Trophoblast cell (in vitro differentiated cells and primary cell): ENCODE data around the gene IER5.

Source experiments
- DNase-seq, 2 donors: peaks; one replicate each; pipeline ENCODE4 v3.0.0-alpha.2; 2016
- H2AFZ ChIP-seq: 2 replicates; pipeline ENCODE4 v1.6.1; 2013; ENCODE audit warnings: low read length, moderate library complexity, mild to moderate bottlenecking; ENCODE audit not compliant: insufficient read depth, poor library complexity
- H2AK5ac ChIP-seq: 2 replicates; pipeline ENCODE4 v1.6.1; 2013; ENCODE audit warnings: mild to moderate bottlenecking, low read length
- H2BK120ac ChIP-seq: 2 replicates; pipeline ENCODE4 v1.6.1; 2013; ENCODE audit warnings: low read length, mild to moderate bottlenecking, moderate library complexity; ENCODE audit not compliant: insufficient read depth, poor library complexity
- H2BK12ac ChIP-seq: 2 replicates; pipeline ENCODE4 v1.6.1; 2013; ENCODE audit warnings: mild to moderate bottlenecking, low read length, moderate library complexity
- H2BK5ac ChIP-seq: 2 replicates; pipeline ENCODE4 v1.6.1; 2013; ENCODE audit warnings: low read length, low read depth, moderate library complexity, mild to moderate bottlenecking; ENCODE audit not compliant: poor library complexity
- H3K14ac ChIP-seq: 2 replicates; pipeline ENCODE4 v1.6.1; 2013; ENCODE audit warnings: mild to moderate bottlenecking, low read length
- H3K18ac ChIP-seq: 2 replicates; pipeline ENCODE4 v1.6.1; 2013; ENCODE audit warnings: mild to moderate bottlenecking, low read length
- H3K23ac ChIP-seq: 2 replicates; pipeline ENCODE4 v1.6.1; 2013; ENCODE audit warnings: low read length
- H3K27ac ChIP-seq: 2 replicates; pipeline ENCODE4 v1.5.1; 2013; ENCODE audit warnings: low read depth, mild to moderate bottlenecking, inconsistent platforms, low read length, moderate library complexity
- H3K27me3 ChIP-seq: 2 replicates; pipeline ENCODE4 v1.6.1; 2013; ENCODE audit warnings: inconsistent platforms, mild to moderate bottlenecking, low read length, moderate library complexity; ENCODE audit not compliant: insufficient read depth
- H3K36me3 ChIP-seq, 2 experiments: 1 replicate in 1 of 2; 2 replicates in 1 of 2; pipeline ENCODE4 v1.6.1; 2013; ENCODE audit warnings: low read length in 2 of 2, mild to moderate bottlenecking in 2 of 2, moderate library complexity in 1 of 2; ENCODE audit not compliant: insufficient read depth in 2 of 2, control insufficient read depth in 1 of 2
- H3K4ac ChIP-seq: 2 replicates; pipeline ENCODE4 v1.6.1; 2013; ENCODE audit warnings: low read depth, mild to moderate bottlenecking, low read length, moderate library complexity
- H3K4me1 ChIP-seq, 2 experiments: 1 replicate in 1 of 2; 2 replicates in 1 of 2; pipeline ENCODE4 v1.6.1; 2013; ENCODE audit warnings: low read length in 2 of 2, mild to moderate bottlenecking in 2 of 2, moderate library complexity in 1 of 2; ENCODE audit not compliant: insufficient read depth in 2 of 2, control insufficient read depth in 1 of 2
- H3K4me2 ChIP-seq: 2 replicates; pipeline ENCODE4 v1.6.1; 2013; ENCODE audit warnings: inconsistent platforms, mild to moderate bottlenecking, low read length, moderate library complexity
- H3K4me3 ChIP-seq: 2 replicates; pipeline ENCODE4 v1.5.1; 2013; ENCODE audit warnings: mild to moderate bottlenecking, low read depth, low read length, inconsistent platforms
- H3K79me1 ChIP-seq: one replicate; pipeline ENCODE4 v1.6.1; 2013; ENCODE audit warnings: low read length
- H3K79me2 ChIP-seq: 2 replicates; pipeline ENCODE4 v1.6.1; 2013; ENCODE audit warnings: low read length, mild to moderate bottlenecking; ENCODE audit not compliant: control insufficient read depth, insufficient read depth, poor library complexity
- H3K9ac ChIP-seq: 2 replicates; pipeline ENCODE4 v1.6.1; 2013; ENCODE audit warnings: mild to moderate bottlenecking, low read length
- H3K9me3 ChIP-seq: 2 replicates; pipeline ENCODE4 v1.6.1; 2013; ENCODE audit warnings: low read depth, mild to moderate bottlenecking, control low read depth, inconsistent platforms, low read length; ENCODE audit not compliant: insufficient read depth
- H4K12ac ChIP-seq: 2 replicates; pipeline ENCODE4 v1.6.1; 2013; ENCODE audit warnings: low read depth, mild to moderate bottlenecking, low read length, moderate library complexity
- H4K8ac ChIP-seq: 2 replicates; pipeline ENCODE4 v1.6.1; 2013; ENCODE audit warnings: low read depth, mild to moderate bottlenecking, low read length, moderate library complexity
- H4K91ac ChIP-seq: one replicate; pipeline ENCODE4 v1.6.1; 2013; ENCODE audit warnings: low read depth, mild to moderate bottlenecking, low read length, moderate library complexity
- WGBS: extraction: QIAGEN DNeasy Blood & Tissue Kit; methylation state at CpG from one replicate; pipeline ENCODE4 v1.1.7; 2013; ENCODE audit warnings: missing lambda C conversion rate; ENCODE audit not compliant: insufficient read length, insufficient coverage; ENCODE audit errors: extremely low coverage; 5-methylcytosine and 5-hydroxymethylcytosine counted together

The IER5 gene

GRCh38 chr1:181090641-181091126 is 2.2 kb downstream of the IER5 start:
- H3K4me2 ChIP-seq: peak overlapping the region; percentile 97
- no peak overlapping the region for H2AK5ac ChIP-seq
- peaks cover 4 to 8% of the 10 kb centered on the region in 2 experiments for H3K4me1 ChIP-seq
- peaks cover 12% of the 10 kb centered on the region for H3K79me2 ChIP-seq
- no peak overlapping the region for H3K14ac ChIP-seq
- WGBS: no CpG with 5 or more reads among the region's 9 CpGs
- H4K8ac ChIP-seq: no peak overlapping the region
- no peak overlapping the region for H3K4ac ChIP-seq
- H3K9ac ChIP-seq: no peak overlapping the region
- H3K18ac ChIP-seq: no peak overlapping the region
- no peak overlapping the region for H4K91ac ChIP-seq
- no peaks in the 10 kb centered on the region for H3K36me3 ChIP-seq
- no peak overlapping the region for H3K27ac ChIP-seq
- H3K79me1 ChIP-seq: peaks cover 17% of the 10 kb centered on the region
- peaks cover 2% of the 10 kb centered on the region for H3K9me3 ChIP-seq
- peak in 1 of 2 donors; percentile 50 for DNase-seq
- no peak overlapping the region for H3K4me3 ChIP-seq
- no peak overlapping the region for H3K23ac ChIP-seq
- H2BK12ac ChIP-seq: no peak overlapping the region
- H2AFZ ChIP-seq: no peak overlapping the region
- no peak overlapping the region for H4K12ac ChIP-seq
- H2BK5ac ChIP-seq: no peak overlapping the region
- no peaks in the 10 kb centered on the region for H3K27me3 ChIP-seq
- no peak overlapping the region for H2BK120ac ChIP-seq

GRCh38 chr1:181091309-181092040 is 3.0 kb downstream of the IER5 start:
- Histone ChIP-seq H3K4me2 (no peak overlapping the region), H2BK120ac (no peak overlapping the region)
- WGBS: no CpG with 5 or more reads among the region's 8 CpGs

GRCh38 chr1:181092056-181092455 is 3.6 kb downstream of the IER5 start:
- 100% methylated on average over 2 of the region's 2 CpGs for WGBS
- H4K8ac ChIP-seq: no peak overlapping the region

More at GRCh38 chr1:181091309-181092040, 3.0 kb downstream of the IER5 start:
- Histone ChIP-seq H3K27ac (no peak overlapping the region), H2BK12ac (no peak overlapping the region), H4K8ac (no peak overlapping the region), H3K36me3 (no peaks in the 10 kb centered on the region), H3K9ac (no peak overlapping the region), H2AFZ (no peak overlapping the region), H3K4me1 (peaks cover 5 to 8% of the 10 kb centered on the region in 2 experiments), H3K18ac (no peak overlapping the region), H4K91ac (no peak overlapping the region), H3K79me1 (peaks cover 18% of the 10 kb centered on the region), H3K4me3 (no peak overlapping the region), H3K9me3 (peaks cover 2% of the 10 kb centered on the region), H4K12ac (no peak overlapping the region), H2BK5ac (no peak overlapping the region), H3K27me3 (no peaks in the 10 kb centered on the region), H3K14ac (no peak overlapping the region), H3K79me2 (peaks cover 12% of the 10 kb centered on the region), H3K4ac (no peak overlapping the region), H3K23ac (no peak overlapping the region), H2AK5ac (no peak overlapping the region)
- peak in 1 of 2 donors; percentile 37 for DNase-seq

GRCh38 chr1:181092883-181093458 is 4.5 kb downstream of the IER5 start:
- H3K18ac ChIP-seq: no peak overlapping the region
- no peak overlapping the region for H3K9ac ChIP-seq
- no peaks in the 10 kb centered on the region for H3K36me3 ChIP-seq
- no peak overlapping the region for H3K14ac ChIP-seq
- H3K4me2 ChIP-seq: no peak overlapping the region
- no peak overlapping the region for H2AK5ac ChIP-seq
- H3K9me3 ChIP-seq: peaks cover 2% of the 10 kb centered on the region
- no peak overlapping the region for H2BK120ac ChIP-seq
- no peak overlapping the region for H2AFZ ChIP-seq
- no peak for DNase-seq
- H3K79me1 ChIP-seq: peaks cover 20% of the 10 kb centered on the region
- H3K23ac ChIP-seq: no peak overlapping the region
- no CpG with 5 or more reads among the region's 4 CpGs for WGBS
- H3K27me3 ChIP-seq: no peaks in the 10 kb centered on the region
- no peak overlapping the region for H4K8ac ChIP-seq
- H3K27ac ChIP-seq: no peak overlapping the region
- no peak overlapping the region for H2BK5ac ChIP-seq
- H2BK12ac ChIP-seq: no peak overlapping the region
- no peak overlapping the region for H3K4ac ChIP-seq
- peaks cover 12% of the 10 kb centered on the region for H3K79me2 ChIP-seq
- no peak overlapping the region for H4K12ac ChIP-seq
- H3K4me1 ChIP-seq: peaks cover 7 to 11% of the 10 kb centered on the region in 2 experiments
- H4K91ac ChIP-seq: no peak overlapping the region
- H3K4me3 ChIP-seq: no peak overlapping the region

More at GRCh38 chr1:181092056-181092455, 3.6 kb downstream of the IER5 start:
- Histone ChIP-seq H3K36me3 (no peaks in the 10 kb centered on the region), H3K4me3 (no peak overlapping the region), H3K14ac (no peak overlapping the region), H3K9ac (no peak overlapping the region), H3K4me1 (peaks cover 5 to 9% of the 10 kb centered on the region in 2 experiments), H3K23ac (no peak overlapping the region), H2BK5ac (no peak overlapping the region), H2BK12ac (no peak overlapping the region), H3K79me1 (peaks cover 18% of the 10 kb centered on the region), H3K4me2 (no peak overlapping the region), H4K91ac (no peak overlapping the region), H2AFZ (no peak overlapping the region), H2BK120ac (no peak overlapping the region), H3K9me3 (peaks cover 2% of the 10 kb centered on the region), H3K27me3 (no peaks in the 10 kb centered on the region), H4K12ac (no peak overlapping the region), H3K27ac (no peak overlapping the region), H3K79me2 (peaks cover 12% of the 10 kb centered on the region), H3K18ac (no peak overlapping the region), H2AK5ac (no peak overlapping the region), H3K4ac (no peak overlapping the region)
- no peak for DNase-seq
